ENCODE results near the gene UNC45A.
"Not testable (repeated sequence)": the region's sequence is repeated elsewhere in the genome, so short reads cannot be mapped to it uniquely, and the experiment has no call there.

UNC45A gene, protein sequence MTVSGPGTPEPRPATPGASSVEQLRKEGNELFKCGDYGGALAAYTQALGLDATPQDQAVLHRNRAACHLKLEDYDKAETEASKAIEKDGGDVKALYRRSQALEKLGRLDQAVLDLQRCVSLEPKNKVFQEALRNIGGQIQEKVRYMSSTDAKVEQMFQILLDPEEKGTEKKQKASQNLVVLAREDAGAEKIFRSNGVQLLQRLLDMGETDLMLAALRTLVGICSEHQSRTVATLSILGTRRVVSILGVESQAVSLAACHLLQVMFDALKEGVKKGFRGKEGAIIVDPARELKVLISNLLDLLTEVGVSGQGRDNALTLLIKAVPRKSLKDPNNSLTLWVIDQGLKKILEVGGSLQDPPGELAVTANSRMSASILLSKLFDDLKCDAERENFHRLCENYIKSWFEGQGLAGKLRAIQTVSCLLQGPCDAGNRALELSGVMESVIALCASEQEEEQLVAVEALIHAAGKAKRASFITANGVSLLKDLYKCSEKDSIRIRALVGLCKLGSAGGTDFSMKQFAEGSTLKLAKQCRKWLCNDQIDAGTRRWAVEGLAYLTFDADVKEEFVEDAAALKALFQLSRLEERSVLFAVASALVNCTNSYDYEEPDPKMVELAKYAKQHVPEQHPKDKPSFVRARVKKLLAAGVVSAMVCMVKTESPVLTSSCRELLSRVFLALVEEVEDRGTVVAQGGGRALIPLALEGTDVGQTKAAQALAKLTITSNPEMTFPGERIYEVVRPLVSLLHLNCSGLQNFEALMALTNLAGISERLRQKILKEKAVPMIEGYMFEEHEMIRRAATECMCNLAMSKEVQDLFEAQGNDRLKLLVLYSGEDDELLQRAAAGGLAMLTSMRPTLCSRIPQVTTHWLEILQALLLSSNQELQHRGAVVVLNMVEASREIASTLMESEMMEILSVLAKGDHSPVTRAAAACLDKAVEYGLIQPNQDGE

DNA sequence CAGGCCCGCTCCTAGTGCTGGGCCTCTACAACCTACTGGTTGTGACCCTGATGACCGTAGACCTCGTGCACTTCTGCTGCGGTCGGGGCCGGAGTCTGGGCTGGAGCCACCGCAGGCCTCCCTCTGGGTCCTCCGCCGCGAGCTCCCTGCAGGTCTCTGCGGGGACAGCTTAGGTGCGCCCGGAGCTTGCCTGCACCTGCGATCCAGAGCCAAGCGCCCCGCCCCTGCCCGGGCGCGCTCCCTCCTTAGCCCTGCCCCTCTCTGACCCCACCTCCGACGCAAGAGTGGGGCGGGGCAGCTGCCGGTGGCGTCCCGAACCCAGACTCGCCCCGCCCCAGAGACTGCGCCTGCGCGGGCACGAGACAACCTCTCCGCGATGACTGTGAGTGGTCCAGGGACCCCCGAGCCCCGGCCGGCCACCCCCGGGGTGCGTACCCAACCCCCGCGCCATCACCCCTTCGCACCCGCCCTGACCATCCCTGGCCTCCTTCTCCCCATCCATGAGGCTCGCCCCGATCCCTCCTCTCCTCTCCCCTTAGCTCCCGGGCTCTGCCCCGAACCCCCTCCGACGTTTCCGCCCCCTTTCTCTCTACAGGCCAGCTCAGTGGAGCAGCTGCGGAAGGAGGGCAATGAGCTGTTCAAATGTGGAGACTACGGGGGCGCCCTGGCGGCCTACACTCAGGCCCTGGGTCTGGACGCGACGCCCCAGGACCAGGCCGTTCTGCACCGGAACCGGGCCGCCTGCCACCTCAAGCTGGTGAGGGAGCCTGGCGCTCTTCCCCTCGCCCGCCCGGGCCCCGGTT lies at the start of gene UNC45A:
Gene UNC45A, plus strand, starts transcription at position 337 of the 803 bp plus-strand sequence. Its CDS starts 40 bp downstream, at position 377.
- peak; percentile 64 for DNase-seq

DNA sequence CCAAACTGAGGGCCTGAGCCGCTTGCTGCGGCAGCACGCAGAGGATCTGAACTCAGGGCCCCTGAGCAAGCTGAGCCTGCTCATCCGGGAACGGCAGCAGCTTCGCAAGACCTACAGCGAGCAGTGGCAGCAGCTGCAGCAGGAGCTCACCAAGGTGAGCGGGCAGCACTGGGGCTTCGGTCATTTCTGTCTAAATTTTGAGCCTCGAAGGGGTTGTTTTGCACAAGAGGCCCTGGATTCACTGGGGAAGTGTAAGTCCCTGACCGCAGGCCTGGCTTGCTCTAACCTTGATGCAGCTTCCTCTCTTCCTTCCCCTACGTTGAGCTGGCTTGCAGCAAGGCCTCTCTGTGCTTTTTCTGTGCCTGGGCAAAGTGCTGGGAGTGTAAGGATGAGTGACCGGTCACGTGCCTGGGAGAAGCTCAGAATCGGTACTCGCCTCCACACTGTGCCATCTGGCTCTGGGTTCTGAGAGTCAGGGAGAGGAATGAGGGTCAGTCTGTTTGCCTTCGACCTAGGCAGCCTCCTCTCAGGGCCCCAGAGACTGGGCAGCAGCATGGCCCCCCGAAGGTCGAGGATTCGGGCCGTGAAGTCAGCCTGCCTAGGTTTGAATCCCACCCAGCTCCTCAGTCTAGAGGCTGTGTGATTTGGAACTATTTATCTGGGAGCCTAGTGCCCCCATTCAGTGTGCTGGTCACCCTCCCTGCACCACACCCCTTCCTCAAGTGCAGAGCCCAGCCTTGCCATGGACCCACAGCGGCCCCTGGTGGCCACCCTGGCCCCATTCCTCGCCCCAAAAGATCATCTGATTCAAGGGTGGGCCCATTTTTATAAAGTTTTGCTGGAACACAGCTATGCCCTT lies 49.4 kb upstream of the UNC45A start:
- no peak for DNase-seq

DNA sequence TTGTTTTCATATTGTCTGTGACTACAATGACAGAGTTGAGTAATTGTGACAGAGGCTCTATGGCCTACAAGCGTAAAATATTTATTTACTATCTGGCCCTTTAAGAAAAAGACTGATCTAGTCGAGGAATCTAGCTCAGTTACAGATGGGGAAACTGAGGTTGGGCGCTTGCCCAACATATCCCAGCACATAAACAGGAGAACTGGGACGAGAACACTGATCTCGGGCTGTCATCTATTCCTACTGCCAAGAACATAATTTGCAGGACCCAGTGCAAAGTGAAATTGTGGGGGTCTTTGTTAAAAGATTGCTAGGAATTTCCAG lies 48.8 kb upstream of the UNC45A start:
- no peak for DNase-seq

DNA sequence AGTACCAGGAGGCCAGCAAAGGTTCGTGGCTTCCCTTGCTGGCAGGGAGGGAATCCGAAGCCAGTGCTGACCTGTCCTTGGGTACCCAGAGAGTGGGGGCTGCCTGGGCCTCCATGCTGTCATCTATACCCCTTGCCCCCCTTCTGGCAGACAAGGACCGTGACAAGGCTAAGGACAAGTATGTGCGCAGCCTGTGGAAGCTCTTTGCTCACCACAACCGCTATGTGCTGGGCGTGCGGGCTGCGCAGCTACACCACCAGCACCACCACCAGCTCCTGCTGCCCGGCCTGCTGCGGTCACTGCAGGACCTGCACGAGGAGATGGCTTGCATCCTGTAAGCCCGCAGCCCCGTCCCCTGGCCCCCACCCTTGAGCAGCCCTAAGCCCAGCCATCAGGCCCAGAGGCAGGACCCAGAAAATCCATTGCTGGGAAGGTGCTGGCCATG lies 48.0 kb upstream of the UNC45A start:
- no peak for DNase-seq

DNA sequence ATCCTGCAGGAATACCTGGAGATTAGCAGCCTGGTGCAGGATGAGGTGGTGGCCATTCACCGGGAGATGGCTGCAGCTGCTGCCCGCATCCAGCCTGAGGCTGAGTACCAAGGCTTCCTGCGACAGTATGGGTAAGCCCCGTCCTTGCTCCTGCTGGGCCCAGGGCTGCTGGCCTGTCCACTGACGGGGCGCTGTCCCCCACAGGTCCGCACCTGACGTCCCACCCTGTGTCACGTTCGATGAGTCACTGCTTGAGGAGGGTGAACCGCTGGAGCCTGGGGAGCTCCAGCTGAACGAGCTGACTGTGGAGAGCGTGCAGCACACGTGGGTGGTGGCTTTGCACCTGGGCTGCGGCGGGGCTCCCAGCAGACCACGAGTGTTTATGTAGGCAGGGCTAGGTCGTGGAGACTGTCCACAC lies 45.8 kb upstream of the UNC45A start:
- DNase-seq, result no peak

DNA sequence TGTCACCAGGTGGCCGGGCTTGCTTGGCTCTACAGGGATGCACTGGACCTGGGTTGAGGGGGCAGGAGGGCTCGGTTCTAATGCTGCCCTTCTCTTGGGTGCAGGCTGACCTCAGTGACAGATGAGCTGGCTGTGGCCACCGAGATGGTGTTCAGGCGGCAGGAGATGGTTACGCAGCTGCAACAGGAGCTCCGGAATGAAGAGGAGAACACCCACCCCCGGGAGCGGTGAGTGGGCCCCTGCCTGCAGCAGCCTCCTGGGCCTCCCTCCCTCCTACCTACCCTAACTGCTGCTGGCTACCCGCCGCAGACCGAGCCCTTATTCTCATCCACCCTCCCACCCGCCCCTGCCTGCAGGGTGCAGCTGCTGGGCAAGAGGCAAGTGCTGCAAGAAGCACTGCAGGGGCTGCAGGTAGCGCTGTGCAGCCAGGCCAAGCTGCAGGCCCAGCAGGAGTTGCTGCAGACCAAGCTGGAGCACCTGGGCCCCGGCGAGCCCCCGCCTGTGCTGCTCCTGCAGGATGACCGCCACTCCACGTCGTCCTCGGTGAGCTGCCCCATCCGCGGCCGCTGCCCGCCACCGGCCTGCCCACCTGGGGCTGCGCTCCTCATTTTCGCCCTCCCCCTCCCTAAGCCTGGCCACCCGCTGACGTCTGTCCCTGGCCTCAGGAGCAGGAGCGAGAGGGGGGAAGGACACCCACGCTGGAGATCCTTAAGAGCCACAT lies 45.2 kb upstream of the UNC45A start:
- DNase-seq, result no peak

DNA sequence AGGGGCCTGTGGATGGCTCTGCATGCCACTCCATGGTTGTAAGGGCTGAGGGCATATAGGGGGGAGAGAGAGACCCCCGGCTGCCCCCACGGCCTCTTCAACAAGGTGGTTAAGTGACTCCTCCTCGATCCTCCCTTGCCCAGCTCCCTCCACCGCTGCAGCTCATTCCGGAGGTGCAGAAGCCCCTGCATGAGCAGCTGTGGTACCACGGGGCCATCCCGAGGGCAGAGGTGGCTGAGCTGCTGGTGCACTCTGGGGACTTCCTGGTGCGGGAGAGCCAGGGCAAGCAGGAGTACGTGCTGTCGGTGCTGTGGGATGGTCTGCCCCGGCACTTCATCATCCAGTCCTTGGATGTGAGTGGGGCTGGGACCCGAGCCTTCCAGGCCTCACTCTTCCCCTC lies 44.2 kb upstream of the UNC45A start:
- no peak for DNase-seq

DNA sequence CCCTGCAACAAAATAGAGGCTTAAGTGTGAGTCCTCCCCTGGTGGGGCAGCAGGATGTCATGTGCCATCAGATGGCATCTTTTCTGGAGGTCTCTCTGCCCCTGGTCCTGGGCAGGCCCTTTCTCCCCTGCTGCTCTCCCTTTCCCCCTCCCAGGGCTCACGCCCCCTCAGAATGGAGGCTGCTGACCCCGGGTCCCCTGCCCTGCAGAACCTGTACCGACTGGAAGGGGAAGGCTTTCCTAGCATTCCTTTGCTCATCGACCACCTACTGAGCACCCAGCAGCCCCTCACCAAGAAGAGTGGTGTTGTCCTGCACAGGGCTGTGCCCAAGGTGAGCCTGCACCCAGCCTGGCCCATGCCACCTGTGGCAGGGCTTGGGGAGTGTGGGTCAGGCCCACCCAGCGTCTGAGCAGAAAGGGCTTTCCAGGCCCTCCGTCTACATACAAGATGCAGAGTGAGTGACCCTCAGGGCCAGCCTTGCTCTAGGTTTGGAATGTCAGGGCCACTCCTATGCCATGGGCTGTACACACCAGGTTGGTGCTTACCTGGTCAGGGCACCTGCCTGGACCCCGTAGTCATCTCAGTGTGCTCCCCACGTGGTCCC lies 43.6 kb upstream of the UNC45A start:
- no peak for DNase-seq

DNA sequence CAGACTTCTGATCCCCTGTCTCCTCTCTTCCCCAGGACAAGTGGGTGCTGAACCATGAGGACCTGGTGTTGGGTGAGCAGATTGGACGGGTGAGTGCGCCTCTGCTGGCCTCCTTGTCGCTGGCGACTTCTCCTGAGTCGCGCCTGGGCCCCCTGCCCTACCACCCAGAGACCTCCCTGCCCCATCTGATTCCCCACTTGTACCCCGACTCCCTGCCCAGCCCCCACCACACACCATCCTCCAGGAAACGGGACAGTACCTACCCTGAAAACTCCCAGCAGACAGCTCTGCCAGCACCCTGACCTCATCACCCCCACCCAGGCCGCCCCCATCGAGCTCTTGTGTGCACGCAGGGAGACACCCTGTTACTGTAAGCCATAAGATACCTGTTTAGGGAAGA lies 43.1 kb upstream of the UNC45A start:
- no peak for DNase-seq

DNA sequence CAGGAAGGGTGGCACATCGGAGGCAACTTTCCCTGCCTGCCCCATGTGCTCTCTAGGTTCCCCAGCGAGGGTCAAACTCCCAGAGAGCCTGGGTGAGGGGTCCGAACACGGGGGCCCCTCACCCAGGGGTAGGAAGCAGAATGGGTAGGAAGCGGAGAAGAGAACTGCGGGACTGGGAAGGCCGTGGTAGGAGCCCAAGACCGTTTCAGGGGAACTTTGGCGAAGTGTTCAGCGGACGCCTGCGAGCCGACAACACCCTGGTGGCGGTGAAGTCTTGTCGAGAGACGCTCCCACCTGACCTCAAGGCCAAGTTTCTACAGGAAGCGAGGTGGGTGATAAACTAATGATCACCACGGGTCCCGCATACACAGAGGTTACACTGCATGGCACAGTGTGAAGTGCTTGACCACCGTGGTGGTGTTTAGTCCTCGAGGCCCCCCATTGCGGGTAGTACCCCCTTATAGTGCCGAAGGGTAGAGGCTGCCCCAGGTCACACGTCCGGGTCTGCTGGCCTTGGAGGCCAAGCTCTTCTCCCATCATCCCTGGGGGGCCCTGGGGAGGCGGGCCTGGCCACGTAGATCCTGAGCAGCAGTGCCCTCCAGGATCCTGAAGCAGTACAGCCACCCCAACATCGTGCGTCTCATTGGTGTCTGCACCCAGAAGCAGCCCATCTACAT lies 42.4 kb upstream of the UNC45A start:
- DNase-seq, result no peak

DNA sequence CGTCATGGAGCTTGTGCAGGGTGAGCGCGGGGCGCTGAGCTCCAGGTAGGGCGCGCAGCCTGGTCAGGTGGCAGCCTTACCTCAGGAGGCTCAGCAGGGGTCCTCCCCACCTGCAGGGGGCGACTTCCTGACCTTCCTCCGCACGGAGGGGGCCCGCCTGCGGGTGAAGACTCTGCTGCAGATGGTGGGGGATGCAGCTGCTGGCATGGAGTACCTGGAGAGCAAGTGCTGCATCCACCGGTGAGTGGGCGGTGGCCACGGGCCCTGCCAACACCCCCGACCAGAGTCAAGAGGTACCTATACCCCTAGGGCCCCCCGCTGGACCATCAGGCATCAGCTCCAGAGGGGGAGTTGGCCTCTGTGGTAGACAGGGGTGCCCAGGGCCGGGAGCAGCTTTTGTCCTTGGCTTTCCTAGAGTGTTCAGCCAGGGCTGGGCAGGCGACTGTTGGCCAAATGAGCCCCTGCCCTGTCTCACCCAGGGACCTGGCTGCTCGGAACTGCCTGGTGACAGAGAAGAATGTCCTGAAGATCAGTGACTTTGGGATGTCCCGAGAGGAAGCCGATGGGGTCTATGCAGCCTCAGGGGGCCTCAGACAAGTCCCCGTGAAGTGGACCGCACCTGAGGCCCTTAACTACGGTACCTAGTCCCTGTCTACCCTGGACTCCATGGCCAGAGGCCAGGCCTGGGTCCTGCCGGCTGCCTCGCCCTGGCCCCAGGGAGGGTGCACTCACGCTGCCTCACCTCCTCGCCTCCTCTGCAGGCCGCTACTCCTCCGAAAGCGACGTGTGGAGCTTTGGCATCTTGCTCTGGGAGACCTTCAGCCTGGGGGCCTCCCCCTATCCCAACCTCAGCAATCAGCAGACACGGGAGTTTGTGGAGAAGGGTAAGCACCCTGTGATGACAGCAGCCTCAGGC lies 41.7 kb upstream of the UNC45A start:
- peak; percentile 53 for DNase-seq

DNA sequence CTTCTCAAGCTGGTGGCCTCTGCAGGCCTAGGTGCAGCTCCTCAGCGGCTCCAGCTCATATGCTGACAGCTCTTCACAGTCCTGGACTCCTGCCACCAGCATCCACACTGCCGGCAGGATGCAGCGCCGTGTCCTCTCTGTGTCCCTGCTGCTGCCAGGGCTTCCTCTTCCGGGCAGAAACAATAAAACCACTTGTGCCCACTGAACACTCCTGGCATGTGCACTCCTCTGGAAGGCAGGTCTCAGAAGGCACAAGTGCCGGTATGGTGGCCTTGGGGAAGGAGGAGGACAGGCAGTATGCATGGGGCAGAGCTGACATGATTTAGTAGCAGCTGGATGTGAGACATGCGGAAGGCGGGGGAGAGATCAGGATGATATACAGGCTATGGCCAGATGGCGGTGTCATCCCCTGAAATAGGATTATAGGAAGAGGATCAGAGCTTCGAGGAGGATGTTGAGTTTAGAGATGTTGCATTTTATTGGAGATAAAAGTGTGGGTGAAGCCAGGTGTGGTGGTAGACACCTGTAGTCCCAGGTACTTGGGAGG lies 39.4 kb upstream of the UNC45A start:
- DNase-seq, result peak; percentile 57

DNA sequence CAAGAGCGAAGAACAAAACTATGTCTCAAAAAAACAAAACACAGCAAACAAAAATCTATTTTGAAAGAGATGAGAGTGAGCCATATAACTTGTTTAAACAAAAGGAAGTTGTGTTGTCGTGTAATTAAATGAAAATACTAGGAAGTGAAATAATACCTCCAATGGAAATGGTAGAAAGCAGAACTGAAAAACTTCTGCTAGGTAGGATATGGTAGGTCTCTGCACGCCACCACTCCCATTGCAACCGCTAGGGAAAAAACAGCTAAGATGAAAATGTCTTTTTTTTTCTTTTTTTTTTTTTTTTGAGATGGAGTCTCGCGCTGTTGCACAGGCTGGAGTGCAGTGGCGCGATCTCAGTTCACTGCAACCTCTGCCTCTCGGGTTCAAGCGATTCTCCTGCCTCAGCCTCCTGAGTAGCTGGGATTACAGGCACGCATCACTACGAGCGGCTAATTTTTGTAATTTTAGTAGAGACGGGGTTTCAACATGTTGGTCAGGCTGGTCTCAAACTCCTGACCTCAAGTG lies 37.9 kb upstream of the UNC45A start:
- DNase-seq, result not testable (repeated sequence)

DNA sequence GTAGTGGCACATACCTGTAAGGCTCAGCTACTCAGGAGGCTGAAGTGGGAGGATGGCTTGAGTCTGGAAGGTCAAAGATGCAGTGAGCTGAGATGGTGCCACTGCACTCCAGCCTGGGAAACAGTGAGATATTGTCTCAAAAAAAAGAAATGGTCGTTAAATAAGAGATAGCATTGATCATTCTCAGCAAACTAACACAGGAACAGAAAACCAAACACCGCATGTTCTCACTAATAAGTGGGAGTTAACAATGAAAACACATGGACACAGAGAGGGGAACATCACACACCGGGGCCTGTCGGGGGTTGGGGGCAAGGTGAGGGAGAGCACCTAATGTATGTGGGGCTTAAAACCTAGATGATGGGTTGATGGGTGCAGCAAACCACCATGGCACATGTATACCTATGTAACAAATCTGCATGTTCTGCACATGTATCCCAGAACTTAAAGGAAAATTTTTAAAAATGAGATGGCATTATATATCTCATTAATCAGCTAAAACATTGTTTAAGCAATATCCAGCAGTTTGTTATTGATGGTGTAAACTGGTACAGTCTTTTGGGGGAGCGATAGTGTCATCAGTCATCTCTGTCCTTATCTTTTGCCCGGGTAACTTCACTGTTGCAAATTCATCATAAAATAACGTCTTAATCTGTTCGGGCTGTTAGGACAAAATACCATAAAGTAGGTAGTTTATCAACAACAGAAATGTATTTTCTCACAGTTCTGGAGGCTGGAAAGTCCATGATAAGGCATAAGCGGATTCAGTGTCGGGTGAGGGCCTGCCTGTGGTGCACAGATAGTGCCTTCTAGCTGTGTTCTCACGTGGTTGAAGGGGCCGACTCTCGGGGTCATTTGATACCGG lies 33.7 kb upstream of the UNC45A start:
- no peak for DNase-seq

DNA sequence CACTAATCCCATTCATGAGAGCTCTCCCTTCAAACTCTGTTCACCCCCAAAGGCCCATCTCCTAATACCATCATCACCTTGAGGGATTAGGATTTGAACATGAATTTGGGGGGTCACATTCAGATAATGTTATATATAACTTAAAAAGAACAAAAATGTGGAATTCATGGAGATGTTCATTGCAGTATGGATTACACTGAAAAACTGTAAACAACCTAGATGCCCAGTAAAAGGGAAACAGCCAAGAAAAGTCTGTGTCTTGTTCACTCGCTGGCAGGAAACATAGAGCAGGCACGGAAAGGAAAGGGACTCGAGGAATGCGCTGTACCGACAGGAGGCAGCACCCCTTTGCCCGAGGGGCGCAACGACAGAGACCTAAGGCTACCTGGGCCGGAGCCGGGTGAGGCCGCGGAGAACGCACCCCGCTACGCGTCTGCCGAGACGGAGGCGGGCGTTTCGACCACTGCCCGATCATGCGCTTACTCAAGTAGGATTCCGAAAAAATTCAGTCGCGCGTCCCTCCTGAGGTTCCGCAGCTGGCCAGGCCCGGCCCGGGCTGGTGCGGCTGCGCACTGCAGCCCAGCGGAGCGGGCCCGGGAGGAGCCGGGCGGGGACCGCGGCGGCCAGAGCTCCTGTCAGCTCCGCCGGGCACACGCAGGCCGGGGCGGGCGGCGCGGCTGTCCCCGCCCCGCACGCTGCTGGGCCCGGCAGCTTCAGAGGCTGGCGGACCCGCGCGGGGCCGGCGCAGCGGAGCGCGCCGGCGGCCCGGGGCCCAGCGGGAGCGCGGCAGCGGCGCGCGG lies 32.8 kb upstream of the UNC45A start:
- peak; percentile 51 for DNase-seq

DNA sequence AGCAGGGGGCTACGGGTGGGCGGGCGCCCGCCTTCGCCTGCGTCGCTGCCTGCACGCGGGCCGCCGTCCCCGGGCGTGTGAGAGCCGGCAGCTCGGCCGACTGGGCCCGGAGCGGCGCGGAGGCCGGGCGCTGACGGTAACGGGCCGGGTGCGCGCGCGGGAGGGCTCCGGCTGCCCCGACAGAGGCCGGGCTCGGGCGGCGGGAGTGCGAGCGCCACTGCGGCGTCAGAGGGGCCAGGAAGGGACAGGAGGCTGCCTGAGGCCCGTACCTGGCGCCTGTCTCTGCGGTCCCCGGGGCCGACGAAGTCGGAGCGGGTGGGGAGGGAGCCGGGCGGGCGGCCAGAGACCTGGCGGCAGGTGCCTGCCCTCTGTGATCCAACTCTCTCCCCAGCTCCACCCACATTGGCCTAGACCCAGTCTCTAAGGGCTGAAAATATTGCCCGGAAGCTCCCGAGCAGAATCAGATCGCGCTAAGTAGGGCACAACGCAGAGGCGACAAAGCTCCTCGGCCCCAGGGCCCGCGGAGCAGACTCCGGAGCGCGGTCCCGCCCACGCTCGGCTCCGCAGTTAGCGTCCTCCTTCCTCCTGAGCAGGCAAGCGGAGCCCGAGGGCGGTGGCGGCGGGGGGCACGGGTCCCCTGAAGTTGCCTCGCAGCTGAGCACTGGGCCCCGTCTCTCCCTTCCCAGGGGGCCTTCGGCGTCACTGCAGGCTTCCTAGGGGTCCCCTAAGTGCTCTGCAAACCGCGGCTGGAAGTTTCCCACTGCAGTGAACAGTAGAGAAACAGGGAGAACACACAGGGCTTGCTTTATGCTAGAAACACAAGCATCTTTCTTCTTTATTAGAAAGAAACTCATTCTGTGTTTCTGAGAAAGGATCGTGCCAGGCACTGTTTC lies 32.0 kb upstream of the UNC45A start, which contains the start of gene MAN2A2:
Gene MAN2A2, plus strand, starts transcription at position 463 of the 893 bp plus-strand sequence. CDS start 906 bp downstream, outside the sequence.
- peak; percentile 19 for DNase-seq
